SJCRH30 (cell line): ENCODE measurements around the gene GEMIN5. TPM values are rescaled to one million over a fixed set of nuclear protein-coding genes. Genes with fewer than 3 reads are reported as not detected.

Experiments used
- total RNA-seq: library from RNA; depleted of rRNA; stranded (reverse); fragments of >200 nt; shearing (Covaris generic); gene quantifications from 2 replicates; pipeline ENCODE4 v1.2.3, GENCODE V29; 2014; rRNA removed

Gene GEMIN5
- total RNA-seq, 1 experiment from 2014 or later = 47.1 TPM

Other genes starting within 250 kb of the GEMIN5 start
- gene LARP1, start 182.8 kb downstream of the GEMIN5 start, total RNA-seq = 99.9 and 100.0 TPM in 2 replicates
- 2.6 and 4.2 TPM in 2 replicates for gene FAXDC2, start 87.6 kb downstream of the GEMIN5 start, total RNA-seq
- 64.4 and 65.5 TPM in 2 replicates for gene CNOT8, start 79.6 kb downstream of the GEMIN5 start, total RNA-seq
- gene MRPL22, start 2.9 kb upstream of the GEMIN5 start, total RNA-seq = 55.6 and 56.2 TPM in 2 replicates
- 0.02 and 0.03 TPM in 2 replicates for gene KIF4B, start 75.5 kb upstream of the GEMIN5 start, total RNA-seq